K562 (cell line): ENCODE measurements around the gene CELA3B. TPM values are rescaled to one million over a fixed set of nuclear protein-coding genes. Genes with fewer than 3 reads are reported as not detected.
A peak's percentile ranks its signal among the peaks of the same experiment; 100 is the strongest.
"Not testable (repeated sequence)": the region's sequence is repeated elsewhere in the genome, so short reads cannot be mapped to it uniquely, and the experiment has no call there.

Experiments
- ATAC-seq: fragments of 200-7000 bp; cut with Tn5 transposase; 3 replicates; pipeline ENCODE4 v1.9.1; 2020; ENCODE audit warnings: moderate library complexity
- BruUV-seq: library from RNA; stranded (reverse); fragments of 400-500 nt; replicated peaks from 2 replicates; lab custom pipeline; 2021; lab: Mats Ljungman, UMichigan
- CTCF ChIA-PET: fragments of 300-600 bp; formaldehyde crosslinking; extraction: SDS; loops from one replicate; lab custom pipeline; 2021; ENCODE audit warnings: low intra/inter-chr PET ratio; lab: Yijun Ruan, JAX
- POLR2A ChIA-PET: fragments of 300-600, 350-650 bp; sonication (Branson Sonifier 250); formaldehyde crosslinking; extraction: SDS; loops from one replicate; lab custom pipeline; 2021; ENCODE audit warnings: antibody characterized with exemption, inconsistent platforms; lab: Yijun Ruan, JAX
- DNase-seq, 4 experiments: peaks; one replicate each; pipeline versions ENCODE4 v3.0.0 to v3.0.0-alpha.2; 2011 to 2018; ENCODE audit warnings: low spot score in 3 of 4, mixed read lengths in 3 of 4; ENCODE audit errors: extremely low read depth in 1 of 4
- FAIRE-seq: peaks from 2 replicates; lab custom pipeline; 2011; peaks lifted over from hg19 to GRCh38; lab: Jason Lieb, UNC
- H2AFZ ChIP-seq: 2 replicates; pipeline ENCODE4 v1.6.0; 2011; ENCODE audit warnings: low read depth, low read length, control low read depth, inconsistent platforms
- H3K27ac ChIP-seq: fragments of 200-600 bp; 3 replicates; pipeline ENCODE4 v1.8.0; 2011; ENCODE audit warnings: low read depth, mild to moderate bottlenecking, control low read depth, inconsistent platforms, low read length, moderate library complexity, mixed read lengths; ENCODE audit errors: extremely low read depth
- H3K27me3 ChIP-seq, 2 experiments: fragments of 300-600 bp in 1 of 2; 2 replicates in 1 of 2; 3 replicates in 1 of 2; pipeline versions ENCODE4 v1.6.0 to v1.8.0; 2011; ENCODE audit warnings: inconsistent platforms in 2 of 2, low read length in 2 of 2, mild to moderate bottlenecking in 1 of 2, mixed read lengths in 1 of 2, moderate library complexity in 1 of 2; ENCODE audit not compliant: control insufficient read depth in 2 of 2, insufficient read depth in 2 of 2
- H3K36me3 ChIP-seq: fragments of 300-600 bp; 3 replicates; pipeline ENCODE4 v1.8.0; 2011; ENCODE audit warnings: mild to moderate bottlenecking, low read length, inconsistent platforms; ENCODE audit not compliant: control insufficient read depth, insufficient read depth
- H3K4me1 ChIP-seq, 2 experiments: fragments of 200-600 bp in 1 of 2; replicated peaks in 1 of 2; 2 replicates in 1 of 2; 3 replicates in 1 of 2; pipeline versions ENCODE4 v1.5.1 to v1.8.0; 2011; ENCODE audit warnings: inconsistent platforms in 2 of 2, low read length in 2 of 2, mild to moderate bottlenecking in 1 of 2, mixed read lengths in 1 of 2, moderate library complexity in 1 of 2; ENCODE audit not compliant: control insufficient read depth in 2 of 2, insufficient read depth in 2 of 2
- H3K4me2 ChIP-seq: 2 replicates; pipeline ENCODE4 v1.6.1; 2011; ENCODE audit warnings: low read length, control low read depth, inconsistent platforms, mixed read lengths; ENCODE audit not compliant: insufficient read depth
- H3K4me3 ChIP-seq: fragments of 200-600 bp; sonication (generic), shearing (Covaris generic); 2 replicates; pipeline ENCODE4 v1.5.1; 2016; ENCODE audit warnings: control low read depth, inconsistent platforms
- H3K79me2 ChIP-seq: fragments of 200-600 bp; 3 replicates; pipeline ENCODE4 v1.8.0; 2011; ENCODE audit warnings: low read length, inconsistent platforms; ENCODE audit not compliant: control insufficient read depth, insufficient read depth
- H3K9ac ChIP-seq, 2 experiments: 2 replicates each; pipeline versions ENCODE4 v1.6.0 to v1.6.1; 2011; ENCODE audit warnings: low read depth in 2 of 2, low read length in 2 of 2, control low read depth in 1 of 2, inconsistent platforms in 1 of 2, mild to moderate bottlenecking in 1 of 2, mixed read lengths in 1 of 2; ENCODE audit not compliant: insufficient read depth in 1 of 2
- H3K9me1 ChIP-seq: one replicate; pipeline ENCODE4 v1.6.0; 2011; ENCODE audit warnings: inconsistent platforms, mild to moderate bottlenecking, low read length, moderate library complexity; ENCODE audit not compliant: control insufficient read depth, insufficient read depth
- H3K9me3 ChIP-seq: replicated peaks from 2 replicates; pipeline ENCODE4 v1.5.1; 2011; ENCODE audit warnings: low read depth, low read length, inconsistent platforms; ENCODE audit not compliant: control insufficient read depth, insufficient read depth
- H4K20me1 ChIP-seq: replicated peaks from 2 replicates; pipeline ENCODE4 v1.6.1; 2011; ENCODE audit warnings: low read length, inconsistent platforms, mixed read lengths; ENCODE audit not compliant: control insufficient read depth, insufficient read depth
- CEBPB ChIP-seq: fragments of 450-650 bp; IDR thresholded peaks from 2 replicates; pipeline ENCODE4 v1.6.1; 2016; ENCODE audit warnings: missing genetic modification characterization, missing compliant biosample characterization
- WGBS: fragments of 100-300 bp; shearing (Covaris generic); methylation state at CpG from one replicate; pipeline ENCODE4 v1.1.6; 2016; ENCODE audit warnings: low coverage, mixed read lengths; ENCODE audit not compliant: insufficient coverage; ENCODE audit errors: missing lambda C conversion rate; 5-methylcytosine and 5-hydroxymethylcytosine counted together
- in situ Hi-C: fragments of 300-500 bp; cut with MboI; formaldehyde crosslinking; loops from 4 replicates; pipeline ENCODE4 v1.15.0; 2018; ENCODE audit warnings: inconsistent platforms, mixed read lengths
- intact Hi-C: fragments of 100-400 bp; cut with micrococcal nuclease; formaldehyde crosslinking; loops from 2 replicates; pipeline ENCODE4 v1.14.2; 2022
- polyA plus RNA-seq, 8 experiments: library from polyadenylated mRNA; depleted of rRNA in 4 of 8; stranded (reverse) in 5 of 8; unstranded in 3 of 8; fragments of >200 nt; fragmentation: Nextera tagmentation in 2 of 8; fragmentation: Illumina TruSeq in 1 of 8; extraction: Ambion mirVana in 2 of 8; extraction: Trizol in 1 of 8; gene quantifications; 2 replicates each; pipeline versions ENCODE4 v1.2.1 to v1.2.3, GENCODE V29; 2011 to 2014; ENCODE audit warnings: inconsistent platforms in 1 of 8, missing spikeins in 1 of 8
- total RNA-seq, 7 experiments: library from RNA; depleted of rRNA in 6 of 7; stranded (reverse); fragments of >200 nt in 6 of 7; fragmentation: Illumina TruSeq in 2 of 7; extraction: Trizol in 2 of 7; gene quantifications; 2 replicates each; pipeline versions ENCODE4 v1.2.1 to v1.2.3, GENCODE V29; 2011 to 2021; ENCODE audit warnings: low replicate concordance in 1 of 7
- TF ChIP-seq, protein P1 (sequence below): fragments of 450-650 bp; IDR thresholded peaks from 2 replicates; pipeline ENCODE4 v1.6.1; 2018; ENCODE audit not compliant: partially characterized antibody
- TF ChIP-seq, protein P2 (sequence below), 2 experiments: fragments of 450-650 bp in 1 of 2; sonication (generic) in 1 of 2; formaldehyde crosslinking in 1 of 2; IDR thresholded peaks in 1 of 2; conservative IDR thresholded peaks in 1 of 2; 2 replicates each; pipeline versions ENCODE4 v1.6.1 to v1.8.1; 2016 to 2023; ENCODE audit warnings: mild to moderate bottlenecking in 2 of 2, moderate library complexity in 2 of 2, inconsistent platforms in 1 of 2, missing genetic modification reagents in 1 of 2

Gene CELA3B
- total and polyA plus RNA-seq, 9 of the 15 experiments (the other 6 are each of a cell fraction or from before 2014, with no cell fraction given): 3.1 TPM; not detected in 8

DNA sequence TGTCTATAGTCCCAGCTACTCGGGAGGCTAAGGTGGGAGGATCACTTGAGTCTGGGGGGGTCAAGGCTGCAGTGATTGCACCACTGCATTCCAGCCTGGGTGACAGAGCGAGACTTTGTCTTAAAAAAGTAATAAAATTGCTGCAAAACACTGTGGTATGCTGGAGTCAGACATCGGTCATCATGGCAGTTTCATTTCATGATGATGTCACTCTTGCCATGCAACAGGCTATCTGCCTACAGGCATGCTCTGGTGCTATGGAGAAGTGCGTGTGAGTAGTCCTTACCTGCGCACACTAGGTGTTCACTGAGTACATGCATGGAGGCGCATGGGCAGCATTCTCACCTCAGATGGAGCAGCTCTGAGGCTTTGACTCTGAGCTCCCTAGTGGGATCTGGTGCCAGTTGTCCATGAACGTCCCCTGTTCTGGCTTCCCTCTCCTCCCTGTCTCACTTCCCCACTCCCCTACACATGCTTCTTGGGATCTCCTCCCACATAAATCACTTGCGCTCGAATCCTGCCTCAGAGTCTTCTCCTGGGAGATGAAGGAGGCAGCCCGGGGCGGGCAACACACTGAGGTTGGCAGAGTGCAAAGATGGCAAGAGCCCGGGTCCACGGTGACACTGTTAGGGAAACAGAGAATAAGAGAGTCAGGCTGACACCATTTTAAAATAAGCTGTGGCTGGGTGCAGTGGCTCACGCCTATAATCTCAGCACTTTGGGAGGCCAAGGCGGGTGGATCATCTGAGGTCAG lies 10.4 kb upstream of the CELA3B start (continued):
- TF ChIP-seq, protein P1, sequence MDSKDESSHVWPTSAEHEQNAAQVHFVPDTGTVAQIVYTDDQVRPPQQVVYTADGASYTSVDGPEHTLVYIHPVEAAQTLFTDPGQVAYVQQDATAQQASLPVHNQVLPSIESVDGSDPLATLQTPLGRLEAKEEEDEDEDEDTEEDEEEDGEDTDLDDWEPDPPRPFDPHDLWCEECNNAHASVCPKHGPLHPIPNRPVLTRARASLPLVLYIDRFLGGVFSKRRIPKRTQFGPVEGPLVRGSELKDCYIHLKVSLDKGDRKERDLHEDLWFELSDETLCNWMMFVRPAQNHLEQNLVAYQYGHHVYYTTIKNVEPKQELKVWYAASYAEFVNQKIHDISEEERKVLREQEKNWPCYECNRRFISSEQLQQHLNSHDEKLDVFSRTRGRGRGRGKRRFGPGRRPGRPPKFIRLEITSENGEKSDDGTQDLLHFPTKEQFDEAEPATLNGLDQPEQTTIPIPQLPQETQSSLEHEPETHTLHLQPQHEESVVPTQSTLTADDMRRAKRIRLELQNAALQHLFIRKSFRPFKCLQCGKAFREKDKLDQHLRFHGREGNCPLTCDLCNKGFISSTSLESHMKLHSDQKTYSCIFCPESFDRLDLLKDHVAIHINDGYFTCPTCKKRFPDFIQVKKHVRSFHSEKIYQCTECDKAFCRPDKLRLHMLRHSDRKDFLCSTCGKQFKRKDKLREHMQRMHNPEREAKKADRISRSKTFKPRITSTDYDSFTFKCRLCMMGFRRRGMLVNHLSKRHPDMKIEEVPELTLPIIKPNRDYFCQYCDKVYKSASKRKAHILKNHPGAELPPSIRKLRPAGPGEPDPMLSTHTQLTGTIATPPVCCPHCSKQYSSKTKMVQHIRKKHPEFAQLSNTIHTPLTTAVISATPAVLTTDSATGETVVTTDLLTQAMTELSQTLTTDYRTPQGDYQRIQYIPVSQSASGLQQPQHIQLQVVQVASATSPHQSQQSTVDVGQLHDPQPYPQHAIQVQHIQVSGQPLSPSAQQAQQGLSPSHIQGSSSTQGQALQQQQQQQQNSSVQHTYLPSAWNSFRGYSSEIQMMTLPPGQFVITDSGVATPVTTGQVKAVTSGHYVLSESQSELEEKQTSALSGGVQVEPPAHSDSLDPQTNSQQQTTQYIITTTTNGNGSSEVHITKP: no peak
- no peak for TF ChIP-seq CEBPB (tag)
- TF ChIP-seq, protein P2, sequence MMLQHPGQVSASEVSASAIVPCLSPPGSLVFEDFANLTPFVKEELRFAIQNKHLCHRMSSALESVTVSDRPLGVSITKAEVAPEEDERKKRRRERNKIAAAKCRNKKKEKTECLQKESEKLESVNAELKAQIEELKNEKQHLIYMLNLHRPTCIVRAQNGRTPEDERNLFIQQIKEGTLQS (IDR thresholded peaks at IDR 0.05): peak; percentile 78
- TF ChIP-seq, protein P2 (CRISPR knock-in tag; conservative IDR thresholded peaks at IDR 0.05): no peak

DNA sequence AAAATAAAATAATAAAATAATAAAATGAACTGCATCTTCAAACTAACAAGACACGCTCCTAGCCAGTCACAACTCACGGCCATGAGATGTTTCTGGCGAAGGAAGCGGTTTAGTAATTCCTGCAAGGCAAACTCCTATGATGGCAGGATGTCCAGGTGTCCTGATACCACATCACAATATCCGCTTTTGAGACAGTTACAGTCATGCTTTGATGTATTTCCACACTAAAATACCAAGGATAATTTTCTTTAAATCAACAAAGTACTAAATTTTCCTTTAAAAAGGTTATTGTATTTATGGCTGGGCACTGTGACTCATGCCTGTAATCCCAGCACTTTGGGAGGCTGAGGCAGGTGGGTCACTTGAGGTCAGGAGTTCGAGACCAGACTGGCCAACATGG lies 9.6 kb upstream of the CELA3B start:
- not testable (repeated sequence) for ATAC-seq

DNA sequence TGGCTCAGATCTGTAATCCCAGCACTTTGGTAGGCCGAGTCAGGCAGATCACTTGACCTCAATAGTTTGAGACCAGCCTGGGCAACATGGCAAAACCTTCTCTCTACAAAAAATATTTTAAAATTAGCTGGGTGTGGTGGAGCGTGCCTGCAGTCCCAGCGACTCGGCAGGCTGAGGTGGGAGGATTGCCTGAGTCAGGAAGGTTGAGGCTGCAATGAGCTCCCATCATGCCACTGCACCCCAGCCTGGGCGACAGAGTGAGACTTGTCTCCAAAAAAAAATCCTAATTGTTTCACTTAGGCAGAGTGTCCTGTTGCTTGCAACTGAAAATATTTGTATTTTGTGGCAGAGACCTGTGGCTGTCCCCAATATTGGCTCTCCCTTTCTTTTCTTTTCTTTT lies 7.8 kb upstream of the CELA3B start:
- FAIRE-seq, H4K20me1 ChIP-seq, H3K36me3 ChIP-seq, CTCF ChIA-PET, H3K27ac ChIP-seq, DNase-seq, in situ Hi-C loops, H3K9me3 ChIP-seq, ATAC-seq, H3K9me1 ChIP-seq, H3K4me1 ChIP-seq, H3K9ac ChIP-seq, H2AFZ ChIP-seq, BruUV-seq, H3K79me2 ChIP-seq, H3K4me3 ChIP-seq, H3K4me2 ChIP-seq: not testable (repeated sequence)
- peaks cover 2 to 23% of the 10 kb centered on the region in 2 experiments; a peak in 3 of 5 replicates for H3K27me3 ChIP-seq
- POLR2A ChIA-PET: interaction anchor here (0.6 kb wide), 1 partner anchor 13 kb away, joined by 3 read pairs; no protein-coding TSS in a partner anchor
- intact Hi-C loops: loop anchor here (10.0 kb wide), 2 partner anchors 56 to 454 kb away; no protein-coding TSS in a partner anchor
- 22% methylated on average over 5 of the region's 5 CpGs for WGBS

More for the DNA sequence above, 9.6 kb upstream of the CELA3B start:
- POLR2A ChIA-PET: interaction anchor here (0.6 kb wide), 1 partner anchor 114 kb away, joined by 3 read pairs; no protein-coding TSS in a partner anchor
- H3K4me2 ChIP-seq, H3K9ac ChIP-seq, BruUV-seq, H3K9me3 ChIP-seq, H3K36me3 ChIP-seq, FAIRE-seq, CTCF ChIA-PET, H3K4me3 ChIP-seq, H3K27ac ChIP-seq, H4K20me1 ChIP-seq, H3K9me1 ChIP-seq, H3K79me2 ChIP-seq, H3K4me1 ChIP-seq, H2AFZ ChIP-seq, DNase-seq, in situ Hi-C loops: not testable (repeated sequence)
- 41% methylated on average over 6 of the region's 6 CpGs for WGBS
- H3K27me3 ChIP-seq: peaks cover 2 to 16% of the 10 kb centered on the region in 2 experiments; a peak in 2 of 5 replicates
- intact Hi-C loops: loop anchor here (10.0 kb wide), 2 partner anchors 58 to 452 kb away; no protein-coding TSS in a partner anchor
